ENCODE data around the gene SRPRB.

SRPRB gene

GRCh38 chr3:133792171-133792763 lies 13.3 kb upstream of the SRPRB start:
- no peak for TF ChIP-seq CTCF (IDR thresholded peaks at IDR 0.05; ENCODE audit: low read depth, low read length)
- peak; percentile 16 for DNase-seq (ENCODE audit: low read depth, low spot score)
- H3K4me3 ChIP-seq (ENCODE audit: low read depth, low read length) = no peak overlapping the region
- in situ Hi-C loops (cut with HindIII; ENCODE audit: low sequenced_read_pairs) = no loop called here

- in situ Hi-C loops (cut with HindIII; ENCODE audit: low sequenced_read_pairs) = no loop called here
- TF ChIP-seq CTCF (IDR thresholded peaks at IDR 0.05; ENCODE audit: low read depth, low read length) = no peak
- DNase-seq (ENCODE audit: low read depth, low spot score) = no peak
These were observed 8.1 kb upstream of the SRPRB start for GRCh38 chr3:133797396-133798105.

GRCh38 chr3:133799794-133800585 lies 5.6 kb upstream of the SRPRB start:
- DNase-seq (ENCODE audit: low read depth, low spot score) = no peak
- in situ Hi-C loops (cut with HindIII; ENCODE audit: low sequenced_read_pairs) = no loop called here
- TF ChIP-seq CTCF (IDR thresholded peaks at IDR 0.05; ENCODE audit: low read depth, low read length) = no peak
- H3K4me3 ChIP-seq (ENCODE audit: low read depth, low read length) = no peak overlapping the region

More at GRCh38 chr3:133797396-133798105, 8.1 kb upstream of the SRPRB start:
- H3K4me3 ChIP-seq (ENCODE audit: low read depth, low read length) = no peak overlapping the region

- DNase-seq (ENCODE audit: low read depth, low spot score) = no peak
- TF ChIP-seq CTCF (IDR thresholded peaks at IDR 0.05; ENCODE audit: low read depth, low read length) = no peak
- no peak overlapping the region for H3K4me3 ChIP-seq (ENCODE audit: low read depth, low read length)
- in situ Hi-C loops (cut with HindIII; ENCODE audit: low sequenced_read_pairs) = no loop called here
These were observed 2.1 kb upstream of the SRPRB start for GRCh38 chr3:133803469-133803868.

- in situ Hi-C loops (cut with HindIII; ENCODE audit: low sequenced_read_pairs) = no loop called here
- no peak for TF ChIP-seq CTCF (IDR thresholded peaks at IDR 0.05; ENCODE audit: low read depth, low read length)
- DNase-seq (ENCODE audit: low read depth, low spot score) = no peak
- peak overlapping the region; percentile 89 for H3K4me3 ChIP-seq (ENCODE audit: low read depth, low read length)
These were observed 719 bp upstream of the SRPRB start for GRCh38 chr3:133804896-133805295.

- peak overlapping the region; percentile 89 for H3K4me3 ChIP-seq (ENCODE audit: low read depth, low read length)
- DNase-seq (ENCODE audit: low read depth, low spot score) = no peak
- TF ChIP-seq CTCF (IDR thresholded peaks at IDR 0.05; ENCODE audit: low read depth, low read length) = no peak
- in situ Hi-C loops (cut with HindIII; ENCODE audit: low sequenced_read_pairs) = no loop called here
These were observed 272 bp upstream of the SRPRB start for GRCh38 chr3:133805384-133805701.

Data from astrocyte of the spinal cord (primary cell).